HG03565 (cell line): ENCODE results near the gene IL20RA.
A peak's percentile ranks its signal among the peaks of the same experiment; 100 is the strongest.

Source experiments
- ATAC-seq: cut with Tn5 transposase; IDR thresholded peaks from one replicate; pipeline ENCODE4 v1.9.1; 2021; ENCODE audit warnings: mild to moderate bottlenecking, moderate library complexity; ENCODE audit not compliant: unreplicated experiment

Gene IL20RA

DNA sequence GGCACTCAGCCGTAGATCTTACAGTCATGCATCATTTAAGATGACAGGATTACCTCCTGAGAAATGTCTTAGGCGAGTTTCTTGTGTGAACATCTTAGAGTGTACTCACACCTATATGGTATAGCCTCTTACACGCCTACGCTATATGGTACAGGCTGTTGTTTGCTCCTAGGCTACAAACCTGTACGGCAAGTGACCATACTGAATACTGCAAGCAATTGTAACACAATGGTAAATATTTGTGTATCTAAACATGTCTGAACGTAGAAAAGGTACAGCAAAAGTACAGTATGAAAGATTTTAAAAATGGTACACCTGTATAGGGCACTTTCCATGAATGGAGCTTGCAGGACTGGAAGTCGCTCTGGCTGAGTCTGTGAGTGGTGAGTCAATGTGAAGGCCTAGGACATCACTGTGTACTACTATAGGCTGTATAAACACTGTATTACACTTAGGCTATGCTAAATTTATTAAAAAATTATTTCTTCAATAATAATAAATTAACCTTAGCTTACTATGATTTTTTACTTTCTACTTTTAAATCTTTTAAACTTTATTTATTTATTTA lies 541 bp upstream of the IL20RA start:
- no peak for ATAC-seq

DNA sequence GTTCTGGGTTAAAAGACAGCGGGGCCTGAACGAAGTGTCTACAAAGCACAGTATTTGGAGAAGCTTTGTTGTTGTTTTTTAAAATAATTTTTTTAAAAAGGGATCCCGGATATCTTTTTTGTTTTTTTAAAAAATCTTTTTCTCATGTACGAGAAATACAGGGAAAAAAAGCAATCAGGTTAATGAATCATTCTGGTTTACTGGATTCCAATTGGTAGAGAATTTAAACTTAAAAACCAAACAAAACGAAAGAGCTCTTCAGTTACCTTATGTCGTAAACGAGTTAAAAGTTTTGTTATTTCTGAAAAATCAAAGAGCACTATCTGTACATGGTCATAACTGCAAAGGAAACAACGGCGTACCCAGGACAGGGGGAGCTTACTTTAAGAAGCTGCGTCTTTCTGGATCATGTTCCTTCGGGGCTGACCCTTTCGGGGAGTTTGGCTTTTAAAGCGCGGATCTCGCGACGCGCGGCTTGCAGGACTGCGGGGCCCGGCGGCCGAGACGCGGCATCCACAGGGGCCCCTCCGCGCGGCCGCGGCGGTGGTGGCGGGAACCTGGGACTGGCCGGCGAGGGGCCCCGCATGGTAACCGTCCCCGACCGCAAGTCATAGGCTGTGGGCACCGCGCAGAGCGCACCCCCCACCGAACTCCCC lies 927 bp downstream of the IL20RA start:
- no peak for ATAC-seq

GRCh38 chr6:137040393-137040792 lies 4.4 kb downstream of the IL20RA start:
- no peak for ATAC-seq

- no peak for ATAC-seq
These were observed 5.8 kb downstream of the IL20RA start for GRCh38 chr6:137039010-137039409.

GRCh38 chr6:137036566-137037300 lies 8.0 kb downstream of the IL20RA start:
- ATAC-seq, result no peak

- peak; percentile 98 for ATAC-seq
These were observed 10.9 kb downstream of the IL20RA start for GRCh38 chr6:137033828-137034227.

DNA sequence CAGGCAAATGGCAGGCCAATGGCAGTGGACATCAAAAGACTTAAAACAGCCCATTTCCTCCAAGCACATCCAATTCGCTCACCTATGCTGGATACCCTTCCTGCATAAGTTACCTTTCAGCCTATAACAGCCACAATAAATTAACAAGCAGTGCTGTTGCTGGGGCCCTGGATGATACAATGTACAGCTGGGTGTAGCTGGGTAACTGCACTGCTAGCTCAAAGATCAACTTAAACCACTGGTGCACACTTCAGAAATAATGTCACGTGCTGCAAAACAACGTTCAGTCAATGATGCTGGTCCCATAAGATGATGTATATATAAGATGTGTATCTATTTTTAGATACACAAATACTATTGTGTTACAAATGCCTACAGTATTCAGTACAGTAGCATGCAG lies 13.6 kb downstream of the IL20RA start:
- no peak for ATAC-seq

DNA sequence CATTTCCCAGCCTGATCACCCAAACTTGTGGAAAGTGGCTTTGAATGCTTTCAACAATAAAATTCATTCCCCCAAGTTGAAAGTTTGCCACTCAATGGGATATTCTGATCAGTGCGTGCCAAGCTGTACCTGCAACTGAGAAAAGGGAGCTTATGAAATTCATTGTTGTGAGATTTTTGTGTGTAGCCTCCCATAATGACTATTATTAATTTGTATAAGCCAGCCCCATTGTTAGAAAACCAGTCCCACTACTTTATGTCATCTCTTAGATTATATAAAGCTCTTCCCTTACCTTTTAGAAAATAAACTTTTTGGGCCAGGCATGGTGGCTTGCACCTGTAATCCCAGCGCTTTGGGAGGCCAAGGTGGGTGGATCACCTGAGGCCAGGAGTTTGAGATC lies 15.9 kb downstream of the IL20RA start:
- ATAC-seq, result no peak

GRCh38 chr6:137025786-137026730 lies 18.7 kb downstream of the IL20RA start:
- ATAC-seq, result no peak

DNA sequence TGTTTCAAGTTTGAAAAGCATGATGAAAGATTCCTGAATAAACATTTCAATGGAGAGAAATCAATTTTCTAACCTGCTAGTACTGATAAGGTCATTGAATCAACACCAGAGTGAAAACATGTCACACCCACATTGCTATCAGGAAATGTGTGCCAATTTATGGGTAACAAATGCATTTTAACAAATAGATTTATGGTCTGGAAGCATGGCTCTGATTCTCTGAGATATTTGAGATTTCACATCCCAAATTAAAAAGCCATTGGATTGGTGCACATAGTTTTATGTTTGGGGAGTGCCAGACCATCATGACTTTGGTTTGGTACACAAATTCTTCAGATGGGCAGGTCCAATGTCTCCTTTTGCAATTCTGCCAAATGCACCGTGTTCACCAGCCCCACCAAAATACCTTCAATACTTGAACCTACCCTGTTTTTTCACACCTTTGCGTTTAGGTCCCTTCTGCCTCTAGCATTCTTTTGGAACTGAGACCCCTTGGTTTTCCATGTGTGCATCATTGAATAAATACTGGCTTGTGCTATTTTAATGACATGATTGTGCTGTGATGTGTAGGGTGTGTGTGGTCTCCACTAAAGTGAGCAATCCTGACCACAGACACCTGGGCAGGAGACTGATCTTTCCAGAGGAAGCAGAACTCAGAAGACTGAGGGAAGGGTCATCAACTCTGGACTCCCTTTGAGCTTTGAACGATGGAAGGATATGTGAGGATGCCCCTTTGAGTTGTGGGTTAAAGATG lies 20.4 kb downstream of the IL20RA start:
- ATAC-seq, result no peak

- no peak for ATAC-seq
These were observed 24.0 kb downstream of the IL20RA start for GRCh38 chr6:137020776-137021175.

DNA sequence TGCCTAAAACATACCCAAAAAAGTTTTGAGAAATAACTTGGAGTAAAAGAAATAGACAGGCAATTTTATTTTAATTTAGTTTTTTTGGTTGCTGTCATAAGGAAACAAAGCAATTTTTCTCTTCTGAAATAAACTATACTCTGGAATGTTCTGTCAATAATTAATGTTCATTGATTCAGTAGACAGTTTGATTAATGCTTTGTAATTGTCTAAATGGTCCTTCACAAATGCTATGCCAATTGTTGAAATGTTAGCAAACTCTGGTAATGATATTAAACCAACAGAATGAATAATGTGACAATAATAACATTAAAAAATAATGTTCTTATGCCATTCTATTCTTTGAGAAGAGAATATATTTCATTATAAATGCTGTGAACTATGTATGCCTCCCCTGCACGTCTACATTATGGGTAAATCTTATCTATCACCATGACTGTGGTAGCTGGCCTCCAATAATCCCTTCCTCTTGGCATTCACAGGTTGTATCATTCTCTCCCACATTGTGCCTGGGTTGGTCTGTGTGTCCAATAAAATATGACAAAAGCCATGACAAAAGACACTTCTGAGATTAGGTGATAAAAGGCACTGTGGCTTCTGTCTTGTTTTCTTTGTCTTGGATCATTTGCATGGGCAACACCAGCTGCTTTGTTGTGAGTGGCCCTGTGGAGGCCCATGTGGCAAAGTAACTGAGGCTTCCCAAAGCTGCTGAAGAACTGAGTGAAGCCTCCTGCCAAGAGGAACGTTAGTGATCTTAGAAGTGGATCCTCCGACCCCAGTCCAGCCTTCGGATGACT lies 25.1 kb downstream of the IL20RA start:
- ATAC-seq, result no peak

DNA sequence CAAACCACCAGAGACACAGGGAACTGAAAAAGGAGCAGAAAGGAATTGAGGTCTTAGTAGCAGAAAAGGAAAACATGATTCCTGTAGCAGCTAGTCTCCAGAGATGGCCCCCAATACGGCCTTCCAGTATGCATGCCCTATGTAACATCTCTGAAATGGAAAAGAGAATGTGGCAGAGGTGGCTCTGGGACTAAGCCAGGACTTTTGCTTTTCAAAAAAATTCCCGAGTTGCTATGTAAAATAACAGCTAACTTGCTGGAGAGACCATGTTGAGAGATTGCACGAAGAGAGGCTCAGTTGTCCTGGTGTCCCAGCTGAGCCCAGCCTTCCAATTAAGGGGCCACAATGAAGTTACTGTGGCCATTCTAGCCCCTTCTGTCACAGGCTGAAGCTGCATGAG lies 27.7 kb downstream of the IL20RA start:
- no peak for ATAC-seq

DNA sequence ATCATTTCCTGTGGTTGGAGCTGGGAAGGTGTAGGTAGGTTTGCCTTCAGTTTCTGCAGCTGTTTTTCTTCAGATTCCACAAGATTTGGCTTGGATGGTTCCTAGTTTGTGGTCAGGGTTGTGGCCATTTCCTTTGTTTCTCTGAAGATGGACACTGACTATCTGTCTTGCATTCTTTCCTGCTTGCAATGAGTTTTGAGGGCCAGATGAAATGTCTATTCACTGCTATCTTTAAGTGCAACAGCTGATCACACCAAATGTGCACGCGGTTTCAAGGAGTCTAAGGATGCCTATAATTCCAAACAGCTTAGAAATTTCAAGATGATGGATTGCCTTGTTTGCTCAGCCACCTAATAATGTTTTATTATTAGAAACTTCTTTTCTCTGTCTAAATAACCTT lies 28.4 kb downstream of the IL20RA start:
- no peak for ATAC-seq

- ATAC-seq, result no peak
These were observed 28.8 kb downstream of the IL20RA start for GRCh38 chr6:137015943-137016342.

DNA sequence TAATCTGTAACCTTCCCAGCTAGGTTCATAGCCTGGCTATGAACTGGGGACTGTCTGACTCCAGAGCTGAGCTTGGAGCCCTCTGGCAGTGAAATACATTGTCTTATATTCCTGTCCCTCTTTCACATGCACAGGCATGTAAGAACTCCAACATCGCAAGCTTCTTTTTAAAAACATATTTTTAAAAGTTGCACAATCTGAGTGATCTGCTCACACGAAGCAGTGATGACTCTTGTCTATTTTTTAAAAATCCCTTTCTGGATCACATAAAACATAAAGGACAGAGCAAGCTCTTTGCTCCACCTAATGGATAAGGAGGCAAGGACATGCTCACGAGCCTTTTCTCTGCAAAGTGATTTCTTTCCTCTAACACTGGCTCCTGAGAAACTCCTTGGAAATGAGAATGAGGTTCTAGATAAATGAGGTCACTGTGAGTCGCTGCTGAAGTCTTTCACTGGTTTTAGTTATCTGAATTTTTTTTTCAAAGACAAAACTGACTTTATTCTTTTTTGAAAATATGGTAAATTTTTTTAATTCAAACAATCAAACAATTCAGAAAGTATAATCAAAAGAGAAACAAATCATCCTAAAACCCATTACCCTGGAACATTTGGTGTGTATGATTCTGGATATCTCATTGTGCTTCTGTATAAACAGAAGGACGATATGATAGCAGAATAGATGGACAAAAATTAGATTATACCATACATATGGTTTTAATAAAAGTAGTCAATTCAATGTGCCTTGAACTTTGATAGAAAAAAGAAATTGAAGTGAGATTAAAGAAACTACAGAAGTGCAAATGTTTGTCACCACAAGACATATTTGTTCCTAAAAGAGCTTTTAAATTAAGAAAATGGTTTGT lies 30.8 kb downstream of the IL20RA start:
- ATAC-seq, result no peak

DNA sequence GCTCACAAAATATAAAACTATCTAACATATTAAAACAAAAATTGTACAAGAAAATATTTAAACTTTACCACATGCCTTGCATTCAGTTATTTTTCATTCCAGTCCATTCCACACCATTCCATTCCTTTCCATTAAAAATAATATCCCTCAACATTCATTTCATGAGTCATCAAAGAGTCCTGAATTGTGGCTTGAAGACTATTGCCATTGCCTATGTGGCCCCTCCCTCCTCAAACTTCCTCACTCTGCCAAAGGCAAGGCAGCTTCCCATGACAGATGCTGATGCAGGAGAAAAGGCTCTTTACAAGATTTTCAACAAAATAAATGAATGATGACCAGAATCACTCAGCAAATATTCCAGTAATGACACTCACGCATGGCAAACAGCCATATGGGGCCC lies 31.7 kb downstream of the IL20RA start:
- ATAC-seq, result no peak

DNA sequence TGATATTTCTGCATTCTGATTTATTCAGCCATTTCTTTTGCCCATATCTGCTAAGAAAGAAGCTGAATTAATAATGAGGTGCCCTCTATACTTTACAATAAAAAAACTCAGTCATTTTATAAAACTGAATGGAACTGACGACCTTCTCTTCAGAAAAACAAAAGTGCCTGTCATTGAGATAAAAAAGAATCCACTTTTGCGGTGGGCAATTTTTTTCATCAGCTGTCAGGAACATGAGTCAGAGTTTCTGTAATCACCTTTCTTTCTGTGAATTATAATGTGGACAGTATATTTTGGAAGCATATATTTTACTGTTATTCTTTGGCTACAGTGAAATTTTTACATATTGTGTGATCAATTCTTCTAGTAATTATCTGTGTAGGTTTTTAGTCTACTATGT lies 33.4 kb downstream of the IL20RA start:
- ATAC-seq, result no peak
